Mucosa of stomach (tissue), 1 donor: ENCODE measurements around the gene ALS2.
A peak's percentile ranks its signal among the peaks of the same experiment; 100 is the strongest.
"Not testable (repeated sequence)": the region's sequence is repeated elsewhere in the genome, so short reads cannot be mapped to it uniquely, and the experiment has no call there.

Experiments
- H3K27me3 ChIP-seq: one replicate; pipeline ENCODE4 v1.7.0; 2013; ENCODE audit warnings: mild to moderate bottlenecking, low read length; ENCODE audit not compliant: control insufficient read depth, insufficient read depth
- H3K36me3 ChIP-seq: one replicate; pipeline ENCODE4 v1.7.0; 2013; ENCODE audit warnings: low read length; ENCODE audit not compliant: control insufficient read depth, insufficient read depth
- H3K4me1 ChIP-seq: one replicate; pipeline ENCODE4 v1.7.0; 2013; ENCODE audit warnings: mild to moderate bottlenecking, low read length; ENCODE audit not compliant: control insufficient read depth, insufficient read depth
- H3K4me3 ChIP-seq: one replicate; pipeline ENCODE4 v1.7.0; 2013; ENCODE audit warnings: low read length
- H3K9ac ChIP-seq: one replicate; pipeline ENCODE4 v1.7.0; 2013; ENCODE audit warnings: mild to moderate bottlenecking, low read length, moderate library complexity
- H3K9me3 ChIP-seq: one replicate; pipeline ENCODE4 v1.7.0; 2013; ENCODE audit warnings: mild to moderate bottlenecking, low read length, moderate library complexity; ENCODE audit not compliant: control insufficient read depth
- donor health status: Pancreatic carcinoma.

The ALS2 gene

DNA sequence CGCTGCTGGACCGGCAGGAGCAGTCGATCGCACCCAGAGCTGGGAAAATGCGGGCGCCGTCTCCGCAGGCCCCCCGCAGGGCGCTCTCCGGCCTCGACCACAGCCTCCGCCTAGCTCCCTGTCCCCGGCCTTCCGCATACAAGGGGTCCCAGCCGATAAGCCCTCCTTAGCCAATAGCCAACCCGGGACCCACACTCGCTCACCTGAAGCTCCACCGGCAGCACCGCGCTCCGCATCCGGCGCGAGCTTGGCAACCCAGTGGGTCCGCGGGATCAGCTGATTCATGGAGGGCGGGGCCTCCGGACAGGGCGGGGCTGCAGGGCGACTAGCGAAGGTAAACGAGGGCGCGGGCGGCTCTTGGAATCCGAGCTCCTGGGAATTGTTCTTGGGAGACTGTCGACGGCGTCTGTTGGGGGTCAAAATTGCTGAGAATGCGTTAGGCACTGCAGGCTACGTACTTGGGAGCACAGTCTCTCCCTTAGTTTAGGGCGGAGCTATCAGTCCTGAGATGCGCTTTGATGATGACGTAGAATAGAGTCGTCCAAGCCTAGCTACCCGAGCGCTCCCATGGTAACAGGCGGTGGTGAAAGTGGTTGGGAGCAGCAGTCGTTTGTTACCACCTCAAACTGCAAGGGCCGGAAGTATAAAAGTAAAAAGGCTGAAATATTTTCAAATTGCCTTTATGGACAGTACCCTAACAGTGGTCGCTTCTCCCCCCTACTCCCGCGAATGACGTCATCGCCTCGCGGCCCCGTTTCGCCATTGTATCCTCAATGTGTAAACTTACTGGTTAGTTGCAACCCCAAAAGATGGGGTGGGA is at the start of gene ALS2:
ALS2 (minus strand) TSS at position 260 of the 820 bp plus-strand sequence. CDS start 12,048 bp downstream, outside the sequence.
- Histone ChIP-seq H3K9me3 (no peaks in the 10 kb centered on the region), H3K4me3 (peak within 1 kb of the TSS; percentile 92), H3K36me3 (no peaks in the 10 kb centered on the region), H3K9ac (peak within 1 kb of the TSS; percentile 91), H3K27me3 (no peaks in the 10 kb centered on the region), H3K4me1 (peaks cover 17% of the 10 kb centered on the region)

- Histone ChIP-seq H3K4me3 (no peak overlapping the region), H3K36me3 (no peaks in the 10 kb centered on the region), H3K9ac (no peak overlapping the region), H3K9me3 (no peaks in the 10 kb centered on the region), H3K4me1 (no peaks in the 10 kb centered on the region), H3K27me3 (no peaks in the 10 kb centered on the region)
Measured at GRCh38 chr2:201828220-201828619, 47.5 kb upstream of the ALS2 start.

DNA sequence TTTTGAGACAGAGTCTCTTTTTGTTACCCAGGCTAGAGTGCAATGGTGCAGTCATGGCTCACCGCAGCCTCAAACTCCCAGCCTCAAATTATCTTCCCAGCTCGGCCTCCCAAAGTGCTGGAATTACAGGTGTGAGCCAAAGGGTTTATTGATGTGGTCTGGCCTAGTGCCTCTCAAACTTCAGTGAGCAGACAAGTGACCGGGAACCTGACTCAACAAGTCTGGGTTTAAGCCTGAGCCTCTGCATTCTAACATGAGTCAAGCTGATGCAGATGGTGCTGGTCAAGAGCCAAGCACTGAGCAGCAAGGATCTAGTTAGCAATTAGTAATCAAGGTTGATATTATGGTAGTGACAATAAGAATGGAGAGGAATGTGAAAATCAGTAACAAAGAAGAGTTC is 46.9 kb upstream of the ALS2 start:
- Histone ChIP-seq H3K9ac (no peak overlapping the region), H3K4me1 (no peaks in the 10 kb centered on the region), H3K9me3 (no peaks in the 10 kb centered on the region), H3K4me3 (no peak overlapping the region), H3K36me3 (no peaks in the 10 kb centered on the region), H3K27me3 (no peaks in the 10 kb centered on the region)

DNA sequence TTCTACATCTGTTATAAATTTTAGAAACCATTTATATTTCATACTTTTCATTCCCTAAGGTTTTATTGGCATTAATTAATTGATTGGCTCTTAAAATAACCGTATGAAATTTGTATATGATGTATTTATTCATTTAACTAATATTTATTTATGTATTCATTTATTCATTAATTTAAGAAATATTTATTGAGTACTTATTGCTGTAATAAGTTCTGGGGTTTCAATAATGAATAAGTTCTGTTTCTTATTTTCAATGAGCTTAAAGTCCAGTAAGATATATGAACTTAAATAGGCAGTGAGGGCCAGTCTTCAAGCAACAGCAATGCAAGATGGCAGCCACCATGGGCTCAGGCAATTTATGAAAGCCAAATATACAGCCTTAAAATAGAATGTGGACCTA is 43.5 kb upstream of the ALS2 start:
- Histone ChIP-seq H3K9me3 (no peaks in the 10 kb centered on the region), H3K4me1 (no peaks in the 10 kb centered on the region), H3K36me3 (no peaks in the 10 kb centered on the region), H3K27me3 (no peaks in the 10 kb centered on the region), H3K9ac (no peak overlapping the region), H3K4me3 (no peak overlapping the region)

DNA sequence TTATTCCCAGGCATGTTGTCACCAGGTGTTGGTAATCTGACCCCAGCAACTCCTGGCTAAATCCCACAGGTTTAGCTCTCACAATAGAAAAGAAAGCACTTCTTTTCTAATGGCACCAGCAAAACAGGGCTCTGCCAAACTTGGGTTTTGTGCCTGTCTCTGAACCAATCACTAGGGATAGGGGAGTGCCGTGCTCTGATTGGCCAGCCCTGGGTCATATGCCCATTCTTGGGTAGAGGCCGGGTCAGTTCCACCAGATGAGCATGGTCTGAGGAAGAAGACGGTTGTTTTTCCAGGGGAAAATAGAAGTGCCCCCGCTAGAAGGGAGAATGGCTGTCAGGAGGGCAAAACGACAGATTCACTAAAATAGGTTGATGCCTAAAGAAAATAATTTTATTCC is 40.3 kb upstream of the ALS2 start:
- no peaks in the 10 kb centered on the region for H3K9me3 ChIP-seq
- H3K9ac ChIP-seq: no peak overlapping the region
- H3K36me3 ChIP-seq: no peaks in the 10 kb centered on the region
- no peaks in the 10 kb centered on the region for H3K4me1 ChIP-seq
- no peaks in the 10 kb centered on the region for H3K27me3 ChIP-seq
- no peak overlapping the region for H3K4me3 ChIP-seq

DNA sequence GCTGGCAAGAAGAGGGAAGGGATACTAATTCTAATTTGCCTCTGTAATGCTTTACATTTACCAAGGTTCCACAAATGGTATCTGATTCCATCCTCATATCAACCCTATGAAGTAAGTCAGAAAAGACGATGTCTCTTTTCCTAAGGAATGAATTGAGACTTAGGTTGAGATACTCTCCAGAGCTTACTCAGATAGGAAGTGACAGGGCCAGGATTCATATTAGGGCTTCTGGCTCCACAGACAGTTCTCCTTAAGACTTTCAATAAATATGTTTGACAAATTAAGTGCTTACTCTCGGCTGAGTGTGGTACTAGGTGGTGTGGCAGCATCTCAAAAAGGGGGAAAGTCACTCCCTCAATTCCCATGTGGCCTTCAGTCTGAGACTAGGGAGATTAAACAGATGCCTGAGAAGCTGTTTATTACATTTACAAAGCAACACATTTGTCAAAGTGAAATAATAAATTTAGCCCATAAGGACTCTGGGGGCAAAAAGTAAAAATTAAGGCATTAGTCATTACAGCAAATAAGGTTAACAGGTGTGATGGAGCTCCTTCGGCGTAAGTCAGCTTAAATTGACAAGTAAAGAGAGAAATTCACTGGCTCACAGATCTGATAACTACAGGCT is 39.8 kb upstream of the ALS2 start:
- Histone ChIP-seq H3K9ac (no peak overlapping the region), H3K36me3 (no peaks in the 10 kb centered on the region), H3K27me3 (no peaks in the 10 kb centered on the region), H3K9me3 (no peaks in the 10 kb centered on the region), H3K4me3 (no peak overlapping the region), H3K4me1 (no peaks in the 10 kb centered on the region)

DNA sequence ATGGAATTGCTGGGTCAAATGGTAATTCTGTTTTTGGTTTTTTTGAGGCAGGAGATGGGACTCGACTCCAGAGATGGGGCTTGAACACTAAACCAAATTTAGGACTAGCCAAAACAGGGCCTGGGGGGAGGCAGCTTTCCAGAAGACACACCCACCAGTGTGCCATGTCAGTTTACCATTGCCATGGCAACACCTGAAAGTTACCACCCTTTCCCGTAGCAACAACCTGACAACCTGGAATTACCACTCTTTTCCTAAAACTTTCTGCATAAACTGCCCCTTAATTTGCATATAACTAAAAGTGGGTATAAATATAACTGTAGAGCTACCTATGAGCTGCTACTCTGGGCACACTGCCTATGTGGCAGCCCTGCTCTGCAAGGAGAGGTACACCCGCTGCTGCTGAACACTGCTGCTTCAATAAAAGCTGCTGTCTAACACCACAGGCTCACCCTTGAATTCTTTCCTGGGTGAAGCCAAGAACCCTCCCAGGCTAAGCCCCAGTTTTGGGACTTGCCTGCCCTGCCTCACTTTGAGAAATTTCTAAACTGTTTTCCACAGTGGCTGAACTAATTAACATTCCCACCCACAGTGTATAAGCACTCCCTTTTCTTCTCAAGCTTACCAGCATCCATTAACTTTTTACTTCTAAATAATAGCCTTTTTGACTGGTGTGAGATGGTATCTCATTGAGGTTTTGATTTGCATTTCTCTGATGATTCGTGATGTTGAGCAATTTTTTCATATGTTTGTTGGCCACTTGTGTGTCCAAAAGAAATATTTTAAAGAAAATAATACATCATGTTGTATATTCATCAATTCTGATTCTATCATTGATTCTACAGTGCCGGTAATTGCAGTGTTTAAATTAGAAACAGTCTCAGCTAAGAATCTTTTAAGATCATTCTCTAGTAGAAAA is 36.2 kb upstream of the ALS2 start:
- no peaks in the 10 kb centered on the region for H3K4me1 ChIP-seq
- no peaks in the 10 kb centered on the region for H3K9me3 ChIP-seq
- H3K9ac ChIP-seq: no peak overlapping the region
- H3K36me3 ChIP-seq: no peaks in the 10 kb centered on the region
- no peaks in the 10 kb centered on the region for H3K27me3 ChIP-seq
- H3K4me3 ChIP-seq: no peak overlapping the region

- Histone ChIP-seq H3K27me3 (no peaks in the 10 kb centered on the region), H3K36me3 (no peaks in the 10 kb centered on the region), H3K4me3 (no peak overlapping the region), H3K4me1 (no peaks in the 10 kb centered on the region), H3K9ac (no peak overlapping the region), H3K9me3 (no peaks in the 10 kb centered on the region)
Measured at GRCh38 chr2:201813996-201814760, 33.4 kb upstream of the ALS2 start.

- H3K4me1 ChIP-seq, H3K9ac ChIP-seq, H3K9me3 ChIP-seq, H3K36me3 ChIP-seq, H3K4me3 ChIP-seq, H3K27me3 ChIP-seq: not testable (repeated sequence)
Measured at GRCh38 chr2:201810604-201811003, 29.9 kb upstream of the ALS2 start.

DNA sequence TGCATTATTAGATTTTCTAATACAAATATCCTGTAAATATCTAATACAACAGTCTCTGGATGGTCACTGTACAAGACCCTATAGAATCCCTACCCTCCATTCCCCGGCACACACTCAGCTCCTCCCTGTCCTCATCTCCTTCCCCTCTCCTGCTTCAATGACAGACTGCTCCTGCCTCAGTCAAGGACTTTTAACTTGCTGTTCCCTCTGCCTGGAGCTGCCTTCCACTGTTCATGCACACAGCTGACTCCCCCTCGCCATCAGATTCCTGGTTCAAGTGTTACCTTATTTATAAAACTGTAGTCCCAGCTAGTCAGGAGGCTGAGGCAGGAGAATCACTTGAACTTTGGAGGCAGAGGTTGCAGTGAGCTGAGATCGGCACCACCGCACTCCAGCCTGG is 28.9 kb upstream of the ALS2 start:
- H3K4me3 ChIP-seq: no peak overlapping the region
- H3K4me1 ChIP-seq: no peaks in the 10 kb centered on the region
- no peak overlapping the region for H3K9ac ChIP-seq
- H3K9me3 ChIP-seq: no peaks in the 10 kb centered on the region
- no peaks in the 10 kb centered on the region for H3K27me3 ChIP-seq
- H3K36me3 ChIP-seq: no peaks in the 10 kb centered on the region

- Histone ChIP-seq H3K9ac (no peak overlapping the region), H3K36me3 (no peaks in the 10 kb centered on the region), H3K4me3 (no peak overlapping the region), H3K4me1 (no peaks in the 10 kb centered on the region), H3K9me3 (no peaks in the 10 kb centered on the region), H3K27me3 (no peaks in the 10 kb centered on the region)
Measured at GRCh38 chr2:201808027-201808426, 27.3 kb upstream of the ALS2 start.
